GM12873 (cell line): Measurements from ENCODE around the gene KCNV2.

ENCODE experiments used
- TF ChIP-seq, protein P1 (sequence below): IDR thresholded peaks from 2 replicates; pipeline ENCODE4 v1.5.1; 2012; ENCODE audit warnings: low read depth, mild to moderate bottlenecking, moderate library complexity, low read length, control low read depth; ENCODE audit not compliant: insufficient read depth; ENCODE audit errors: missing control alignments

The KCNV2 gene

DNA sequence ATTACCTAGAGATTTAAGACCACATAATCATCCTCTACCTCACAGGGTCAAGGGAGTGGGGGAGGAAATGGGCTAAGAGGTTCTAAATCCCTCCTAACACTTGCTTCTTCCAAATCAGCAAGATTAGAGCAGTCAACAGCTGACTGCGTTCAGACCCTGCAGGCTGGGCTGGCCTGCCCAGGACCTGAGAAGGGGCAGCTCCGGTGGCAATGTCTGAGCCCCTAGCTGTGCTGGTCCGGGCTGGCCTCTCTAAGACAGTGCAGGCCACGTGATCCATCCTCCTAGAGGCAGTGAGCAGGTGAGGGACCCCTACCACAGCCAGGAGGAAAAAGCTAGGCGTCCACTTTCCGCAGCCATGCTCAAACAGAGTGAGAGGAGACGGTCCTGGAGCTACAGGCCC is at the start of gene KCNV2:
TSS of gene KCNV2 (plus strand) at position 126 of the 400 bp plus-strand sequence. CDS start at position 356, 230 bp downstream.
- TF ChIP-seq, protein P1, sequence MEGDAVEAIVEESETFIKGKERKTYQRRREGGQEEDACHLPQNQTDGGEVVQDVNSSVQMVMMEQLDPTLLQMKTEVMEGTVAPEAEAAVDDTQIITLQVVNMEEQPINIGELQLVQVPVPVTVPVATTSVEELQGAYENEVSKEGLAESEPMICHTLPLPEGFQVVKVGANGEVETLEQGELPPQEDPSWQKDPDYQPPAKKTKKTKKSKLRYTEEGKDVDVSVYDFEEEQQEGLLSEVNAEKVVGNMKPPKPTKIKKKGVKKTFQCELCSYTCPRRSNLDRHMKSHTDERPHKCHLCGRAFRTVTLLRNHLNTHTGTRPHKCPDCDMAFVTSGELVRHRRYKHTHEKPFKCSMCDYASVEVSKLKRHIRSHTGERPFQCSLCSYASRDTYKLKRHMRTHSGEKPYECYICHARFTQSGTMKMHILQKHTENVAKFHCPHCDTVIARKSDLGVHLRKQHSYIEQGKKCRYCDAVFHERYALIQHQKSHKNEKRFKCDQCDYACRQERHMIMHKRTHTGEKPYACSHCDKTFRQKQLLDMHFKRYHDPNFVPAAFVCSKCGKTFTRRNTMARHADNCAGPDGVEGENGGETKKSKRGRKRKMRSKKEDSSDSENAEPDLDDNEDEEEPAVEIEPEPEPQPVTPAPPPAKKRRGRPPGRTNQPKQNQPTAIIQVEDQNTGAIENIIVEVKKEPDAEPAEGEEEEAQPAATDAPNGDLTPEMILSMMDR, result no peak

DNA sequence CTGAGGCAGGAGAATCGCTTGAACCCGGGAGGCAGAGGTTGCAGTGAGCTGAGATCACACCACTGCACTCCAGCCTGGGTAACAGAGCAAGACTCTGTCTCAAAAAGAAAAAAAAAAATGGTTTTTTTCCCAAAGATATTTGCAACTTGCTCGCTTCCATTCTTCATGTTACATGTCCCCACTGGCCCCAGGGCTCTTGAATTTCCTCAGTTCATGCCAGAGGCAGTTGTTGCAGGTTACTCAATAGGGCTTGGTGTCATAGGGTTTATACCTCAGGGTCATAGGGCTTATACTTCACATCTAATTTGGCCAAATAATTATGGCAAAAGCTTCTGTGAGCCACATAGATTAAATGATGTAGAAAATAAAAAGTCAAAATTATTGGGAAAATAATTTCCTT is 44.1 kb upstream of the KCNV2 start:
- TF ChIP-seq, protein P1, result no peak

- TF ChIP-seq, protein P1, result no peak
Measured at GRCh38 chr9:2674141-2674824, 43.0 kb upstream of the KCNV2 start.

DNA sequence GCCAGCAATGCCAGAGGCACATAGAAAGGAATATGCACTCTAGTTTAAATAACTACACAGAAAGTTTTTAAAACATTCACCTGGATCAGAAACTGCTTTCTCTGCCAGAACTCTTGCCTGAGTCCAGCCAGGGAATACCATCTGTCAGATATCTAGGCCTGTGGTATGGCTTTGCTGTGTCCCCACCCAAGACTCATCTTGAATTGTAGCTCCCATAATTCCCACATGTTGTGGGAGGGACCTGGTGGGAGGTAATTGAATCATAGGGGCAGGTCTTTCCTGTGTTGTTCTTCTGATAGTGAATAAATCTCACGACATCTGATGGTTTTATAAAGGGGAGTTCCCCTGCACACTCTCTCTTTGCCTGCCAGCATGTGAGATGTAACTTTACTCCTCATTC is 41.5 kb upstream of the KCNV2 start:
- TF ChIP-seq, protein P1, result no peak

DNA sequence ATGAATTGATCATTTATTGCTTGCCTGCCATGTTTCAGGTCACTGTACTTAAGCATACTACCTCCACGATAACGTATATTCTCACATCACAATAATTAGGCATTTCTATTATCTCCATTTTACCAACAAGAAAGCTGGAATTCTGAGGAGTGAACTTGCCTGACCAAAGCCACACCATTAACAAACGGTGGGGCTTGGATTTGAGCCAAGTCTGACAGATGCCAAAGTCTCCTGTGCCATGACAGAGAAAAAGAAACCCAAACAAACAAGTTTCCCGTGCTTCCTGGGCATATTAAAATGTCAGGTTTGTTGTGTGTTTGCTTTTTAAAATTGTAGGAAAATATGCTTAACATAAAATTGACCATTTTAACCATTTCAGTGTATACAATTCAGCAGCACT is 40.8 kb upstream of the KCNV2 start:
- TF ChIP-seq, protein P1, result no peak

GRCh38 chr9:2677915-2678889 is 39.1 kb upstream of the KCNV2 start:
- TF ChIP-seq, protein P1, result no peak

DNA sequence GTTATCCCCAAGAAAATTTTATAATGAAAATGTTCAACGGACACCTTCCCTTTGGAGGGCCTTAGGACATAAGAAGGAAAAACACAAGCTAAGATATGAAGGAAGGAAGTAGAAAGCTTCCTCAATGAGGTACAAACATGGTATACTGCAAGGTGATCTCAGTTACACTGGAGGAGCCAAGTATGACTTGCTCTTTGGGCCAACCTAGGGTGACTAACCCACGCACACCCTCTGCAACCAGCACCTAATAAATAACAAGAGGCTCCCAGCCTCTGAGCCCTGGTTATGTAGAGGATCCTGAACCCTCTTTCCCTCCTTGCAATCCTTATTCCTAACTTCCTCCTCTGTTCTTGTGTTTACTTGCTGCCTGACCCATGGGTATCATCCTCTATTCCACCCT is 38.3 kb upstream of the KCNV2 start:
- TF ChIP-seq, protein P1, result no peak
